GM19025 (cell line): Measurements from ENCODE around the gene PLA2G3.

Source experiments
- ATAC-seq: cut with Tn5 transposase; IDR thresholded peaks from one replicate; pipeline ENCODE4 v1.9.1; 2021; ENCODE audit warnings: mild to moderate bottlenecking, low read depth, moderate library complexity; ENCODE audit not compliant: unreplicated experiment

The PLA2G3 gene

DNA sequence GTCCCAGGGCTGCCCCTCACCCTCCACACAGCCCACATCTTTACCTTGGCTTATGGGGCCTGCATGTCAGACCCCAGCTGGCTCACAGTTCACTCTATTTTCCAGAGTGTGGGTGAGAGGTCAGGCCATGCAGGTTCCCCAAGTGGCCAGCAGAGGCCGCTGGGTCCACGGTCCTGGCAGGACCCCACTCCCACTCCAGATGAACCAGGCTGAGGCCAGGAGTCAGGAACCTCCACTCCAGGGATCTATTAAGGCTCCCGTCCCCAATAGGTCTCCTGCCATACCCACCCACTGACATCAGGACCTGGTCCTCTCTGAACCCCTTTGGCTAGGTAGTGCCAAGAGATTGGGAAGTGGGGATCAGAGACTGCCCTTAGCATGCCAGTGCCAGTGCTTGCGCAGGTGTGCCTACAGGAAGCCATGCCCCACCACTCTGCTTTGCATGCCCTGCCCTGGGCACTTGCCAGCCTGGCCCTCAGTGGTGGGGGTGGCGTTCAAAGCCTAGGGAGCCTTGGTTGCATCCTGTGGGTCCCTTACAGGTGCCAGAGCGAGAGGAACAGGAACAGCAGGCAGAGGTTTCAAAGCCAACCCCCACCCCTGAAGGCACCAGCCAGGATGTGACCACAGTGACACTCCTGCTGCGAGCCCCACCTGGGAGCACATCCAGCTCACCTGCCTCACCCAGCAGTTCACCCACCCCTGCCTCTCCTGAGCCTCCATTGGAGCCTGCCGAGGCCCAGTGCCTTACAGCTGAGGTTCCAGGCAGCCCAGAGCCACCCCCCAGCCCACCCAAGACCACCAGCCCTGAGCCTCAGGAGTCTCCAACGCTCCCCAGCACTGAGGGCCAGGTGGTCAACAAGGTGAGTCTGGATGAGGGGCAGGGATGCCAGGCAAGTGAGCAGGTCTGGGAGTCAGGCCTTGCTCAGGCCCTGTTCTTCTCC is 50.9 kb downstream of the PLA2G3 start:
- ATAC-seq = no peak

DNA sequence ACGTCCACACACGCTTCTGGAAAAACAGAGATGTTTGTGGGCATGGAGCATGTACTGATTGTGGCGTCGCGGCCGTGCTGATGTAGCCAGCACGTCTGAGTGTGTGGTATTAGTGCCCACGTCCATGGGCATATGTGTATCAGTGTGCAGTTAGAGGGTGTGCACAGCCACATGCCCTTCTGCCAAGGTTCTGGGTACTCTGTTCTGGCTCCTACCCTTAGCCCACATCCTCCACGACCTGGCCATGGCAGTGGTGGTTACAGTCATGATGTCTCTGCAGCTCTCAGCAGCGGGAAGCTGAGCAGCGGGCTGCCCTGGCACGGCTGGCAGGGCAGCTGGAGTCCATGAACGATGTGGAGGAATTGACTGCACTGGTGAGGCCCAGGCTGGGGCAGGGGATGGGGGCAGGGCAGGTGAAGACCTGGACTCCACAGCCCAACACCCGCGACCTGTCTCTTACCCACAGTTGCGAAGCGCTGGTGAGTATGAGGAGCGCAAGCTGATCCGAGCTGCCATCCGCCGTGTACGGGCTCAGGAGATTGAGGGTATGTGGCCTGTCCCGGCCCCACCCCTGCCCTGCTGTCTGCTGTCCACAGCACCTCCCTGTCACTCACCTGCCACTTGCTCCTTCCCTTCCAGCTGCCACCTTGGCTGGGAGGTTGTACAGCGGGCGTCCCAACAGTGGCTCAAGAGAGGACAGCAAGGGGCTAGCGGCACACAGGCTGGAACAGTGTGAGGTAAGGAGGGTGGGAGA is 51.9 kb downstream of the PLA2G3 start:
- no peak for ATAC-seq

DNA sequence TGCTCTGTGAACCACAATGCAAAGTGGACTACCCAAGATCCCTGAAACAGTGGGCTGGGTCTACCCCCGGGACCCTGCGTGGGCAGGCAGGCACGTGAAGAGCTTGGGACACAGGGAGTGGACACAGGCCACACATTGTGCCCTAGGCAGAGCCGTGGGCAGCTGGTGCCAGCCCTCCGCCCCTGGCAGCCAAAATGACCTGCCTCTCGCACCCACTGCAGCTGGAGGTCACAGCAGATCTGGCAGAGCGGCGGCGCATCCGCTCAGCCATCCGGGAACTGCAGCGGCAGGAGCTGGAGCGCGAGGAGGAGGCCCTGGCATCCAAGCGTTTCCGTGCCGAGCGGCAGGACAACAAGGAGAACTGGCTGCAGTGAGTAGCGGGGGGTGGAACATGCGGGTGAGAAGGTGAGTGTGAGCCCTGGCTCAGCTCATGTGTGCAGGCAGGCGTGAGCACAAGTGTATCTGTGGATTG is 52.5 kb downstream of the PLA2G3 start:
- no peak for ATAC-seq

DNA sequence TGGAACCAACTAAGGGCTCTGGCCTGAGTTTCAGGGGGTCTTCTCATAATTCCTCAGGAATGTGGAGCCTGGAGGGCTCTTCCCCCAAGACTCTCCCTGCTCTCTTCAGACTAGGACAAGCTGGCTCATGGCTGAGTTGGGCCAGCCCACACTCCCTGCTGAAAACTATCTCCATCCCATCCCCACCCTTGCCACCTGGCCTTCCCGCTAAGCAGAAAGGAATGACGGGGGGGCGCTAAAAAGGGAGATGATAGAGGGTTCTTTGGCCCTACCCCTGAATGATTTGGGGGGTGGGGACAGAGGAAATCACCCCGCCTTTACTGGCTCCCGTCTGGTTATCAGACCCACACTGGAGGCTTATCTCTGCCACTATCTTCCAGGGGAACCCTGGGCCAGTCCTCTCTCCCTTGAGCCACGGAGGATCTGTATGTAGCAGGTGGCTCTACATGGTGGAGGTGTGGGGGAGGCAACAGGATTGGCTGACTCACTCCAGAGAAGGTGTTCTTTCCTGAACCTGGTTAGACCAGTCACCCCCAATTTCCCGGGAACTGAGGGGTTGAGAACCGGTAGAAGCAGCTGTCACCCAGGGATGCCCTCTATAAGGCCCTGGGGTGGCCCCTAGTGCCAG is 53.5 kb downstream of the PLA2G3 start:
- no peak for ATAC-seq

DNA sequence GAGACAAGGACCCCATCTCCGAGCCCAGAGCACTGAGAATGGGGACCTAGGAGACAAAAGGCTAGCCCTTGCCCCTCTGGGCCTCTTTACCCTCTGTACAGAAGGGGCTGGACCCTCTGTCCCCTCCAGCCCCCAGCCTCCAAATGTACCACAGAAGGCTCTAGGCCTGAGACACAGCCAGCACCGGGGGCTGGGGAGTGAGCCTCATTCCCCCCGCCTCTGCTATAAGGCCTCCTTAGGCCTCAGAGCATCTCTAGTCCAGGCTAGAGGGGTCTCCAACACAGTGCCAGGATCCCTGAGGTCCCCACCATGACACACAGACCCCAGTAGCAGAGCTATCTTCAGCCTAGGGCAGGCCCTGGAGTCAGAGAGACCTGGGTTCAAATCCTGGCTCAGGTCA is 54.4 kb downstream of the PLA2G3 start:
- no peak for ATAC-seq

DNA sequence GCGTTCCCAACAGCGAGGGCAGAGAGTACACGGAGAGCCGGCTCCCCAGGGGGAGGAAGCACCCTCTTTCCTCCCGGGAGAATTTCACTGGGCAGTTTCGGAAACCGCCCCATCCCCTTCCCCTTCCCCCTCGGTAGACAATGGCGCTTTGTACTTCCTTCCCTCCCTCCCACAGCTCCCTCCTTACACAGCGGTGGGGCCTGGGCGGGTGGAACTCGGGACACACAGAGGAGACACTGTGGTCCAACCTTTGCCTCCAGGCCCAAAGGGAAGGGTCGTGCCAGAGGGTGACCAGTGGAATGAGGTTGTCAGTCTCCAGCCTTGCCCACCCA is 54.8 kb downstream of the PLA2G3 start:
- no peak for ATAC-seq

DNA sequence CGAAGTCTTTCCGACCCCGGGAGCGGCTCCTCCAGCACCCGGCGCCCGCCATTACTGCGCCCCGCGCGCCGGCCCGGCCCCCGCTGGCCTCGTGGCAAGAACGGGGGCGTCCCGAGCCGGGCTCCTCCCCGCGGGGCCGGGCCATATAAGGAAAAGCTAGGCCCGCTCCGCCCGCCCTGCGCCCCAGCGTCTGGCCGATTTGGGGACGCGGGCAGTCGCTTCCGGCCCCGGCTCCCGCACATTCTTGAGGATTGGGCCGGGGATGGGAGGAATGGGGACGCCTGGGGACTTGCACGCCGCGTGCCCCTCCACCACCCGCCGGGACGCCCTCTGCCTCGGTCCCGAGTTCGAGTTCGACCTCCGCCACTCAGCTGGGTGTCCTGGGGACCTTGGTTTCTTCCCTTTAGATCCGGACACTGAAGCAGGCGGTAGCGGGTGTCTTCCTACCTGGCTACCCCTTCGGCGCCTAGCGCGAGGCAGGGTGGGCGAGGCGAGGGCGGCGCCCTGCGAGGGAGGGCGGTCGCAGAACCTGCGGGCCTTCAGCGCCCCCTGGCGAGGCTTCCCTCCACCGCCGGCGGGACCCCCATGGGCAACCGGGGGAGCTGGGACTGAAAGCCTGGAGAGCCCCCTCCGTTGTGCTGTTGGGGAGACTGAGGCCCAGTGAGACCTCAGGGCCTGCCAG is 55.4 kb downstream of the PLA2G3 start:
- ATAC-seq = peak; percentile 65
